ENCODE results near the gene SERTAD2. TPM values are rescaled to one million over a fixed set of nuclear protein-coding genes. Genes with fewer than 3 reads are reported as not detected.

Gene SERTAD2
- total and polyA plus RNA-seq, 2 donors (not counting 3 experiments of a cell fraction or from before 2014, with no cell fraction given): 5.5 to 11.2 TPM

GRCh38 chr2:64637000-64637635 lies 16.6 kb downstream of the SERTAD2 start:
- no TSS peak for BruUV-seq (replicated peaks)
- Histone ChIP-seq H3K79me2 (ENCODE audit: control insufficient read depth, insufficient read depth, low read length) (peaks cover 58% of the 10 kb centered on the region), H3K4me3 (replicated peaks in 1 of 3; ENCODE audit: insufficient read depth in 1 of 3, low read depth in 1 of 3, low read length in 3 of 3) (no peak overlapping the region), H3K27me3 (ENCODE audit: control insufficient read depth in 2 of 2, insufficient read depth in 2 of 2, low read length in 2 of 2) (no peaks in the 10 kb centered on the region), H3K9me1 (replicated peaks; ENCODE audit: control insufficient read depth, extremely low read depth, insufficient read depth, low read length) (no peaks in the 10 kb centered on the region), H4K20me1 (replicated peaks; ENCODE audit: control insufficient read depth, extremely low read depth, insufficient read depth, low read length) (no peaks in the 10 kb centered on the region), H3K4me1 (ENCODE audit: control insufficient read depth, extremely low read depth, insufficient read depth, low read length) (peaks cover 4% of the 10 kb centered on the region), H3K9ac (replicated peaks; ENCODE audit: extremely low read depth, insufficient read depth, low read length) (no peak overlapping the region), H3K4me2 (ENCODE audit: insufficient read depth, low read length) (no peak overlapping the region), H2AFZ (ENCODE audit: low read depth, low read length) (no peak overlapping the region), H3K36me3 (ENCODE audit: control insufficient read depth in 2 of 2, extremely low read depth in 1 of 2, insufficient read depth in 2 of 2, low read length in 2 of 2) (peaks cover 5 to 9% of the 10 kb centered on the region in 2 experiments), H3K9me3 (replicated peaks; ENCODE audit: control insufficient read depth, insufficient read depth, low read length) (no peaks in the 10 kb centered on the region), H3K27ac (ENCODE audit: insufficient read depth, low read depth, low read length) (no peak overlapping the region)
- TF ChIP-seq POLR2A (IDR thresholded peaks at IDR 0.05; ENCODE audit: low read depth, low read length): no peak
- no peak for TF ChIP-seq CTCF (IDR thresholded peaks at IDR 0.05; ENCODE audit: extremely low read depth in 1 of 2, insufficient read depth in 1 of 2, low read depth in 1 of 2, low read length in 2 of 2)
- TF ChIP-seq GATA2 (IDR thresholded peaks at IDR 0.05; ENCODE audit: insufficient read depth, insufficient read length, low read depth, low read length): no peak
- TF ChIP-seq FOS (IDR thresholded peaks at IDR 0.05; ENCODE audit: borderline replicate concordance, insufficient read depth, low read length): no peak
- TF ChIP-seq MAX (IDR thresholded peaks at IDR 0.05; ENCODE audit: insufficient read depth, insufficient read length): no peak
- no peak for TF ChIP-seq EZH2 (IDR thresholded peaks at IDR 0.05; ENCODE audit: borderline replicate concordance, low read depth, low read length, severe bottlenecking)
- no peak for TF ChIP-seq POLR2AphosphoS5 (IDR thresholded peaks at IDR 0.05; ENCODE audit: insufficient read depth, low read depth, low read length)
- TF ChIP-seq JUN (IDR thresholded peaks at IDR 0.05; ENCODE audit: borderline replicate concordance, insufficient read depth, insufficient read length, low read depth): no peak
- TF ChIP-seq MYC (IDR thresholded peaks at IDR 0.05; ENCODE audit: low read depth, low read length): no peak
- CTCF ChIA-PET: interaction anchor here (0.8 to 1.3 kb wide), 3 partner anchors 9 to 115 kb away, joined by 3 to 6 read pairs (median 3); partner anchors contain the start of gene SERTAD2
- FAIRE-seq (no peak), DNase-seq (ENCODE audit: low read depth, low spot score) (no peak)
- intact Hi-C loops (cut with micrococcal nuclease) (no loop called here), dilution Hi-C loops (cut with MboI; ENCODE audit: extremely low pct_ligation_motif_present, low sequenced_read_pairs) (no loop called here)
- POLR2A ChIA-PET: no interaction called here

Measured in endothelial cell of umbilical vein (primary cell).